GM04504 (cell line): ENCODE measurements around the gene SEC61A1.

Experiments
- DNase-seq: peaks from one replicate; pipeline ENCODE4 v3.0.0-alpha.2; 2012; ENCODE audit warnings: low read depth

SEC61A1 gene

GRCh38 chr3:128060473-128061381 is 8.5 kb downstream of the SEC61A1 start:
- peak; percentile 91 for DNase-seq

- DNase-seq, result no peak
Measured at GRCh38 chr3:128062033-128062745, 10.0 kb downstream of the SEC61A1 start.

GRCh38 chr3:128063865-128064264 is 11.6 kb downstream of the SEC61A1 start:
- DNase-seq, result no peak

- no peak for DNase-seq
Measured at GRCh38 chr3:128064962-128065361, 12.7 kb downstream of the SEC61A1 start.

- no peak for DNase-seq
Measured at GRCh38 chr3:128066114-128066513, 13.9 kb downstream of the SEC61A1 start.

- no peak for DNase-seq
Measured at GRCh38 chr3:128066676-128067075, 14.4 kb downstream of the SEC61A1 start.

- no peak for DNase-seq
Measured at GRCh38 chr3:128067489-128067888, 15.3 kb downstream of the SEC61A1 start.

- DNase-seq, result no peak
Measured at GRCh38 chr3:128068156-128068620, 16.0 kb downstream of the SEC61A1 start.

GRCh38 chr3:128069271-128069670 is 17.0 kb downstream of the SEC61A1 start:
- no peak for DNase-seq

- DNase-seq, result no peak
Measured at GRCh38 chr3:128070898-128071591, 18.8 kb downstream of the SEC61A1 start.

- no peak for DNase-seq
Measured at GRCh38 chr3:128071771-128072453, 19.7 kb downstream of the SEC61A1 start.

- no peak for DNase-seq
Measured at GRCh38 chr3:128072454-128073184, 20.4 kb downstream of the SEC61A1 start.

GRCh38 chr3:128073185-128073725 is 21.0 kb downstream of the SEC61A1 start:
- no peak for DNase-seq

- DNase-seq, result no peak
Measured at GRCh38 chr3:128073807-128074206, 21.6 kb downstream of the SEC61A1 start.

- DNase-seq, result no peak
Measured at GRCh38 chr3:128074851-128075521, 22.7 kb downstream of the SEC61A1 start.

- DNase-seq, result peak; percentile 58
Measured at GRCh38 chr3:128075522-128076482, 23.6 kb downstream of the SEC61A1 start.

GRCh38 chr3:128076483-128077201 is 24.4 kb downstream of the SEC61A1 start:
- no peak for DNase-seq

- DNase-seq, result no peak
Measured at GRCh38 chr3:128077202-128077624, 25.0 kb downstream of the SEC61A1 start.
